Fibroblast of lung (primary cell): ENCODE data around the gene MYO18B. TPM values are rescaled to one million over a fixed set of nuclear protein-coding genes. Genes with fewer than 3 reads are reported as not detected.

Source experiments
- DNase-seq, 2 donors: peaks; one replicate each; pipeline versions ENCODE4 v3.0.0 to v3.0.0-alpha.2; 2010; ENCODE audit warnings: low read depth in 2 of 2
- H2AFZ ChIP-seq: 2 replicates; pipeline ENCODE4 v1.5.1; 2012; ENCODE audit warnings: low read length, control low read depth, inconsistent platforms
- H3K27ac ChIP-seq: 2 replicates; pipeline ENCODE4 v1.5.1; 2011; ENCODE audit warnings: low read length, control low read depth; ENCODE audit not compliant: insufficient read depth
- H3K27me3 ChIP-seq: 2 replicates; pipeline ENCODE4 v1.5.1; 2011; ENCODE audit warnings: mild to moderate bottlenecking, low read length; ENCODE audit not compliant: control insufficient read depth, insufficient read depth
- H3K36me3 ChIP-seq: 2 replicates; pipeline ENCODE4 v1.5.1; 2011; ENCODE audit warnings: low read length; ENCODE audit not compliant: control insufficient read depth, insufficient read depth
- H3K4me1 ChIP-seq: 2 replicates; pipeline ENCODE4 v1.5.1; 2011; ENCODE audit warnings: low read length; ENCODE audit not compliant: control insufficient read depth, insufficient read depth; ENCODE audit errors: extremely low read depth
- H3K4me2 ChIP-seq: 2 replicates; pipeline ENCODE4 v1.5.1; 2011; ENCODE audit warnings: low read length, control low read depth; ENCODE audit not compliant: insufficient read depth; ENCODE audit errors: extremely low read depth
- H3K4me3 ChIP-seq, 4 experiments: fragments of 200-600 bp in 1 of 4; sonication (generic) in 1 of 4; replicated peaks in 1 of 4; 2 replicates each; pipeline ENCODE4 v1.5.1; 2011 to 2016; ENCODE audit warnings: low read length in 4 of 4, low read depth in 3 of 4, mild to moderate bottlenecking in 3 of 4, control low read depth in 2 of 4, inconsistent platforms in 1 of 4, mixed read lengths in 1 of 4; ENCODE audit not compliant: insufficient read depth in 1 of 4; ENCODE audit errors: control extremely low read depth in 1 of 4
- H3K79me2 ChIP-seq: 2 replicates; pipeline ENCODE4 v1.5.1; 2012; ENCODE audit warnings: mild to moderate bottlenecking, low read length, inconsistent platforms; ENCODE audit not compliant: control insufficient read depth, insufficient read depth
- H3K9ac ChIP-seq: 2 replicates; pipeline ENCODE4 v1.5.1; 2011; ENCODE audit warnings: mild to moderate bottlenecking, low read length, control low read depth; ENCODE audit not compliant: insufficient read depth
- H3K9me3 ChIP-seq: 2 replicates; pipeline ENCODE4 v1.5.1; 2012; ENCODE audit warnings: low read depth, low read length; ENCODE audit not compliant: control insufficient read depth, insufficient read depth
- H4K20me1 ChIP-seq: 2 replicates; pipeline ENCODE4 v1.5.1; 2011; ENCODE audit warnings: low read length; ENCODE audit not compliant: control insufficient read depth, insufficient read depth; ENCODE audit errors: extremely low read depth
- CTCF ChIP-seq, 2 donors: IDR thresholded peaks in 1 of 2; conservative IDR thresholded peaks in 1 of 2; 1 replicate in 1 of 2; 2 replicates in 1 of 2; pipeline ENCODE4 v1.5.1; 2011 to 2012; ENCODE audit warnings: low read length in 2 of 2, control low read depth in 1 of 2, inconsistent platforms in 1 of 2, low read depth in 1 of 2, mild to moderate bottlenecking in 1 of 2
- EZH2 ChIP-seq: IDR thresholded peaks from 2 replicates; pipeline ENCODE4 v1.5.1; 2012; ENCODE audit warnings: low read length, control low read depth, mild to moderate bottlenecking; ENCODE audit errors: missing control alignments
- polyA plus RNA-seq, 2 donors: library from polyadenylated mRNA; depleted of rRNA in 1 of 2; stranded (reverse) in 1 of 2; unstranded in 1 of 2; fragments of >200 nt; gene quantifications; 2 replicates each; pipeline ENCODE4 v1.2.1, GENCODE V29; 2011 to 2012; ENCODE audit warnings: missing spikeins in 1 of 2
- total RNA-seq: library from RNA; depleted of rRNA; stranded (reverse); fragments of >200 nt; gene quantifications from 2 replicates; pipeline ENCODE4 v1.2.1, GENCODE V29; 2014

The MYO18B gene
- total and polyA plus RNA-seq, 2 donors (not counting 1 experiment from before 2014, with no cell fraction given) = 0.17 TPM; not detected in 1

- H3K4me2 ChIP-seq = no peak overlapping the region
- no peaks in the 10 kb centered on the region for H3K4me1 ChIP-seq
- H3K27me3 ChIP-seq = no peaks in the 10 kb centered on the region
- no peak overlapping the region for H3K9ac ChIP-seq
- H3K36me3 ChIP-seq = no peaks in the 10 kb centered on the region
- H3K27ac ChIP-seq = no peak overlapping the region
- no peaks in the 10 kb centered on the region for H3K9me3 ChIP-seq
- no peaks in the 10 kb centered on the region for H4K20me1 ChIP-seq
- no peaks in the 10 kb centered on the region for H3K79me2 ChIP-seq
- no peak overlapping the region for H3K4me3 ChIP-seq
- TF ChIP-seq EZH2 (no peak), CTCF (conservative IDR thresholded peaks at IDR 0.05 in 1 of 2, IDR thresholded peaks at IDR 0.05 in 1 of 2; ENCODE audit: low read depth in 1 of 2, low read length in 2 of 2) (no peak)
- no peak overlapping the region for H2AFZ ChIP-seq
- no peak for DNase-seq
Measured at GRCh38 chr22:25956801-25957200, 214.8 kb downstream of the MYO18B start.

- Histone ChIP-seq H3K27ac (no peak overlapping the region), H3K36me3 (no peaks in the 10 kb centered on the region), H2AFZ (no peak overlapping the region), H3K9me3 (no peaks in the 10 kb centered on the region), H3K4me1 (no peaks in the 10 kb centered on the region), H3K27me3 (no peaks in the 10 kb centered on the region), H3K4me2 (no peak overlapping the region), H3K79me2 (no peaks in the 10 kb centered on the region), H4K20me1 (no peaks in the 10 kb centered on the region), H3K4me3 (no peak overlapping the region), H3K9ac (no peak overlapping the region)
- DNase-seq = no peak
- TF ChIP-seq CTCF (conservative IDR thresholded peaks at IDR 0.05 in 1 of 2, IDR thresholded peaks at IDR 0.05 in 1 of 2; ENCODE audit: low read depth in 1 of 2, low read length in 2 of 2) (no peak), EZH2 (no peak)
Measured at GRCh38 chr22:25959818-25960774, 218.1 kb downstream of the MYO18B start.

- Histone ChIP-seq H3K79me2 (no peaks in the 10 kb centered on the region), H3K36me3 (no peaks in the 10 kb centered on the region), H2AFZ (no peak overlapping the region), H3K27ac (no peak overlapping the region), H3K9ac (no peak overlapping the region), H3K9me3 (no peaks in the 10 kb centered on the region), H3K27me3 (no peaks in the 10 kb centered on the region), H3K4me2 (no peak overlapping the region), H3K4me3 (no peak overlapping the region), H3K4me1 (no peaks in the 10 kb centered on the region), H4K20me1 (no peaks in the 10 kb centered on the region)
- no peak for TF ChIP-seq EZH2
- TF ChIP-seq CTCF (conservative IDR thresholded peaks at IDR 0.05 in 1 of 2, IDR thresholded peaks at IDR 0.05 in 1 of 2; ENCODE audit: low read depth in 1 of 2, low read length in 2 of 2) = no peak
- no peak for DNase-seq
Measured at GRCh38 chr22:25961699-25962098, 219.7 kb downstream of the MYO18B start.
